K562 (cell line): ENCODE data around the gene EML3. TPM values are rescaled to one million over a fixed set of nuclear protein-coding genes. Genes with fewer than 3 reads are reported as not detected.

Experiments used
- ASH1L ChIP-seq: fragments of 450-650 bp; IDR thresholded peaks from 2 replicates; pipeline ENCODE4 v1.6.1; 2018; ENCODE audit warnings: borderline replicate concordance, mild to moderate bottlenecking, low read depth; ENCODE audit not compliant: partially characterized antibody
- CCNT2 ChIP-seq: IDR thresholded peaks from 2 replicates; pipeline ENCODE4 v1.6.1; 2011; ENCODE audit warnings: borderline replicate concordance, low read depth, mild to moderate bottlenecking, moderate library complexity, mixed read lengths, low read length; ENCODE audit not compliant: insufficient read length; ENCODE audit errors: extremely low read depth
- E4F1 ChIP-seq: fragments of 250-450 bp; sonication (Bioruptor Pico); IDR thresholded peaks from 2 replicates; pipeline ENCODE4 v1.5.0; 2021; ENCODE audit warnings: mild to moderate bottlenecking, borderline replicate concordance
- ERF ChIP-seq: fragments of 450-650 bp; formaldehyde crosslinking; IDR thresholded peaks from 2 replicates; pipeline ENCODE4 v1.4.0; 2020; ENCODE audit warnings: mild to moderate bottlenecking, mixed read lengths
- FOXP1 ChIP-seq: sonication (generic); formaldehyde crosslinking; IDR thresholded peaks from 2 replicates; pipeline ENCODE4 v1.8.0; 2022; ENCODE audit warnings: mild to moderate bottlenecking, missing genetic modification reagents
- GTF2A2 ChIP-seq: IDR thresholded peaks from 2 replicates; pipeline ENCODE4 v1.6.1; 2016; ENCODE audit warnings: mild to moderate bottlenecking, missing genetic modification characterization, missing compliant biosample characterization
- HIVEP1 ChIP-seq: fragments of 250-450 bp; sonication (Bioruptor Pico); IDR thresholded peaks from 2 replicates; pipeline ENCODE4 v1.4.0; 2020; ENCODE audit warnings: mild to moderate bottlenecking
- MCM3 ChIP-seq: fragments of 450-650 bp; IDR thresholded peaks from 2 replicates; pipeline ENCODE4 v1.6.1; 2016
- NELFE ChIP-seq: IDR thresholded peaks from 2 replicates; pipeline ENCODE4 v1.6.1; 2011; ENCODE audit warnings: mild to moderate bottlenecking; ENCODE audit not compliant: insufficient read depth, insufficient read length
- NR2C2 ChIP-seq, 2 experiments: fragments of 200-800 bp in 1 of 2; sonication (Bioruptor generic) in 1 of 2; sonication (generic) in 1 of 2; formaldehyde crosslinking in 1 of 2; IDR thresholded peaks; 2 replicates each; pipeline versions ENCODE4 v1.6.1 to v1.8.0; 2016 to 2022; ENCODE audit warnings: mild to moderate bottlenecking in 1 of 2, missing compliant biosample characterization in 1 of 2, missing genetic modification characterization in 1 of 2, missing genetic modification reagents in 1 of 2
- RBM22 ChIP-seq: fragments of 200-400 bp; formaldehyde crosslinking; IDR thresholded peaks from 2 replicates; pipeline ENCODE4 v1.6.1; 2018; ENCODE audit warnings: low read length, low read depth; ENCODE audit not compliant: poor library complexity, severe bottlenecking
- SMAD4 ChIP-seq: fragments of 250-450 bp; sonication (Bioruptor Pico); conservative IDR thresholded peaks from 2 replicates; pipeline ENCODE4 v1.8.0; 2021; ENCODE audit warnings: inconsistent platforms, mild to moderate bottlenecking, moderate library complexity
- ZBED1 ChIP-seq: IDR thresholded peaks from 2 replicates; pipeline ENCODE4 v1.6.1; 2014
- ZKSCAN8 ChIP-seq: fragments of 200-800 bp; sonication (Bioruptor generic); IDR thresholded peaks from 2 replicates; pipeline ENCODE4 v1.6.1; 2016; ENCODE audit warnings: missing genetic modification characterization, missing compliant biosample characterization
- ZNF436 ChIP-seq: fragments of 250-450, 450-650 bp; sonication (Bioruptor Pico); formaldehyde crosslinking; IDR thresholded peaks from 2 replicates; pipeline ENCODE4 v1.7.0; 2020; ENCODE audit warnings: mild to moderate bottlenecking
- ZNF707 ChIP-seq: fragments of 250-450 bp; sonication (Bioruptor Pico); conservative IDR thresholded peaks from 2 replicates; pipeline ENCODE4 v1.8.0; 2022; ENCODE audit warnings: inconsistent platforms, mild to moderate bottlenecking, moderate library complexity
- polyA plus RNA-seq, 8 experiments: library from polyadenylated mRNA; depleted of rRNA in 4 of 8; stranded (reverse) in 5 of 8; unstranded in 3 of 8; fragments of >200 nt; fragmentation: Nextera tagmentation in 2 of 8; fragmentation: Illumina TruSeq in 1 of 8; extraction: Ambion mirVana in 2 of 8; extraction: Trizol in 1 of 8; gene quantifications; 2 replicates each; pipeline versions ENCODE4 v1.2.1 to v1.2.3, GENCODE V29; 2011 to 2014; ENCODE audit warnings: inconsistent platforms in 1 of 8, missing spikeins in 1 of 8
- total RNA-seq, 7 experiments: library from RNA; depleted of rRNA in 6 of 7; stranded (reverse); fragments of >200 nt in 6 of 7; fragmentation: Illumina TruSeq in 2 of 7; extraction: Trizol in 2 of 7; gene quantifications; 2 replicates each; pipeline versions ENCODE4 v1.2.1 to v1.2.3, GENCODE V29; 2011 to 2021; ENCODE audit warnings: low replicate concordance in 1 of 7
- TF ChIP-seq, protein P1 (sequence below): IDR thresholded peaks from 3 replicates; pipeline ENCODE4 v1.6.1; 2011; ENCODE audit warnings: borderline replicate concordance, mild to moderate bottlenecking; ENCODE audit not compliant: insufficient read length, insufficient read depth
- TF ChIP-seq, protein P2 (sequence below): fragments of 150-350 bp; IDR thresholded peaks from 2 replicates; pipeline ENCODE4 v1.6.1; 2014; ENCODE audit warnings: low read depth, mild to moderate bottlenecking, low read length, borderline replicate concordance
- TF ChIP-seq, protein P3 (sequence below): fragments of 200-400 bp; formaldehyde crosslinking; IDR thresholded peaks from 2 replicates; pipeline ENCODE4 v1.6.1; 2017; ENCODE audit warnings: mild to moderate bottlenecking, low read depth, low read length, moderate library complexity

The EML3 gene
- total and polyA plus RNA-seq, 9 of the 15 experiments (the other 6 are each of a cell fraction or from before 2014, with no cell fraction given) = 0.32 to 90.5 (median 26.4) TPM

GRCh38 chr11:62560566-62561103 lies 51.9 kb downstream of the EML3 start (continued):
- TF ChIP-seq ASH1L (no peak), HIVEP1 (no peak), E4F1 (CRISPR knock-in tag) (no peak), NELFE (no peak), CCNT2 (no peak), MCM3 (no peak), RBM22 (no peak), ZBED1 (no peak), ZKSCAN8 (CRISPR knock-in tag) (no peak), ZNF436 (CRISPR knock-in tag) (no peak), GTF2A2 (tag) (no peak), SMAD4 (no peak), ZNF707 (CRISPR knock-in tag) (no peak), ERF (CRISPR knock-in tag) (no peak), NR2C2 (CRISPR knock-in tag; IDR thresholded peaks at IDR 0.05) (no peak), NR2C2 (tag; IDR thresholded peaks at IDR 0.05) (peak; percentile 30; the same call in 1 of the 2 replicates), FOXP1 (0 out of 2 replicates have a peak, but pooled peaks have one; percentile 48)
- TF ChIP-seq, protein P1, sequence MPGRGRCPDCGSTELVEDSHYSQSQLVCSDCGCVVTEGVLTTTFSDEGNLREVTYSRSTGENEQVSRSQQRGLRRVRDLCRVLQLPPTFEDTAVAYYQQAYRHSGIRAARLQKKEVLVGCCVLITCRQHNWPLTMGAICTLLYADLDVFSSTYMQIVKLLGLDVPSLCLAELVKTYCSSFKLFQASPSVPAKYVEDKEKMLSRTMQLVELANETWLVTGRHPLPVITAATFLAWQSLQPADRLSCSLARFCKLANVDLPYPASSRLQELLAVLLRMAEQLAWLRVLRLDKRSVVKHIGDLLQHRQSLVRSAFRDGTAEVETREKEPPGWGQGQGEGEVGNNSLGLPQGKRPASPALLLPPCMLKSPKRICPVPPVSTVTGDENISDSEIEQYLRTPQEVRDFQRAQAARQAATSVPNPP = no peak
- TF ChIP-seq, protein P2, sequence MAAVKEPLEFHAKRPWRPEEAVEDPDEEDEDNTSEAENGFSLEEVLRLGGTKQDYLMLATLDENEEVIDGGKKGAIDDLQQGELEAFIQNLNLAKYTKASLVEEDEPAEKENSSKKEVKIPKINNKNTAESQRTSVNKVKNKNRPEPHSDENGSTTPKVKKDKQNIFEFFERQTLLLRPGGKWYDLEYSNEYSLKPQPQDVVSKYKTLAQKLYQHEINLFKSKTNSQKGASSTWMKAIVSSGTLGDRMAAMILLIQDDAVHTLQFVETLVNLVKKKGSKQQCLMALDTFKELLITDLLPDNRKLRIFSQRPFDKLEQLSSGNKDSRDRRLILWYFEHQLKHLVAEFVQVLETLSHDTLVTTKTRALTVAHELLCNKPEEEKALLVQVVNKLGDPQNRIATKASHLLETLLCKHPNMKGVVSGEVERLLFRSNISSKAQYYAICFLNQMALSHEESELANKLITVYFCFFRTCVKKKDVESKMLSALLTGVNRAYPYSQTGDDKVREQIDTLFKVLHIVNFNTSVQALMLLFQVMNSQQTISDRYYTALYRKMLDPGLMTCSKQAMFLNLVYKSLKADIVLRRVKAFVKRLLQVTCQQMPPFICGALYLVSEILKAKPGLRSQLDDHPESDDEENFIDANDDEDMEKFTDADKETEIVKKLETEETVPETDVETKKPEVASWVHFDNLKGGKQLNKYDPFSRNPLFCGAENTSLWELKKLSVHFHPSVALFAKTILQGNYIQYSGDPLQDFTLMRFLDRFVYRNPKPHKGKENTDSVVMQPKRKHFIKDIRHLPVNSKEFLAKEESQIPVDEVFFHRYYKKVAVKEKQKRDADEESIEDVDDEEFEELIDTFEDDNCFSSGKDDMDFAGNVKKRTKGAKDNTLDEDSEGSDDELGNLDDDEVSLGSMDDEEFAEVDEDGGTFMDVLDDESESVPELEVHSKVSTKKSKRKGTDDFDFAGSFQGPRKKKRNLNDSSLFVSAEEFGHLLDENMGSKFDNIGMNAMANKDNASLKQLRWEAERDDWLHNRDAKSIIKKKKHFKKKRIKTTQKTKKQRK = no peak
- TF ChIP-seq, protein P3, sequence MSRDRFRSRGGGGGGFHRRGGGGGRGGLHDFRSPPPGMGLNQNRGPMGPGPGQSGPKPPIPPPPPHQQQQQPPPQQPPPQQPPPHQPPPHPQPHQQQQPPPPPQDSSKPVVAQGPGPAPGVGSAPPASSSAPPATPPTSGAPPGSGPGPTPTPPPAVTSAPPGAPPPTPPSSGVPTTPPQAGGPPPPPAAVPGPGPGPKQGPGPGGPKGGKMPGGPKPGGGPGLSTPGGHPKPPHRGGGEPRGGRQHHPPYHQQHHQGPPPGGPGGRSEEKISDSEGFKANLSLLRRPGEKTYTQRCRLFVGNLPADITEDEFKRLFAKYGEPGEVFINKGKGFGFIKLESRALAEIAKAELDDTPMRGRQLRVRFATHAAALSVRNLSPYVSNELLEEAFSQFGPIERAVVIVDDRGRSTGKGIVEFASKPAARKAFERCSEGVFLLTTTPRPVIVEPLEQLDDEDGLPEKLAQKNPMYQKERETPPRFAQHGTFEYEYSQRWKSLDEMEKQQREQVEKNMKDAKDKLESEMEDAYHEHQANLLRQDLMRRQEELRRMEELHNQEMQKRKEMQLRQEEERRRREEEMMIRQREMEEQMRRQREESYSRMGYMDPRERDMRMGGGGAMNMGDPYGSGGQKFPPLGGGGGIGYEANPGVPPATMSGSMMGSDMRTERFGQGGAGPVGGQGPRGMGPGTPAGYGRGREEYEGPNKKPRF = no peak
